Putamen (tissue), 1 donor: ENCODE results near the gene EFCAB5.
A peak's percentile ranks its signal among the peaks of the same experiment; 100 is the strongest.
"Not testable (repeated sequence)": the region's sequence is repeated elsewhere in the genome, so short reads cannot be mapped to it uniquely, and the experiment has no call there.

Experiments
- DNase-seq: peaks from one replicate; pipeline ENCODE4 v3.0.0-alpha.2; 2016; ENCODE audit warnings: low spot score

The EFCAB5 gene

DNA sequence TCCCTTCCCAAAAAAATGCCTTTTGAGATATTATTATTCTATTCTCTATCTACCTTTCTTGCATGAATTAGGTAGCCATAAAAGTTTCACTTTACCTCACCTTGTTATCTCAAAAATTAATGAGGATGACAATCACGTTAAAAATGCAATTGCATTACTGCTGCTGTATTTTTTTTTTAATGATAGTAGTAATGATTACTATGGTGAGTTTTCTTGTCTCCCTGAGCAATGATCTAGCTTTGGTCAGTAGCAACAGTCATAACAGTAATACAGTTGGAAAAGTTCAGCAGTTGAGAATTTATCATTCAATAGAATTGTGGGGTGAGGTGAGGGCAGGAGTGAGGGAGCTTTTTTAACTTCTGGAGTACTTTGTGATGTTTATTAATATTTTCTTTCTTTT is at the start of gene EFCAB5:
Gene EFCAB5, plus strand, starts transcription at position 301 of the 400 bp plus-strand sequence. CDS start 163 bp downstream, outside the sequence.
- DNase-seq: no peak

DNA sequence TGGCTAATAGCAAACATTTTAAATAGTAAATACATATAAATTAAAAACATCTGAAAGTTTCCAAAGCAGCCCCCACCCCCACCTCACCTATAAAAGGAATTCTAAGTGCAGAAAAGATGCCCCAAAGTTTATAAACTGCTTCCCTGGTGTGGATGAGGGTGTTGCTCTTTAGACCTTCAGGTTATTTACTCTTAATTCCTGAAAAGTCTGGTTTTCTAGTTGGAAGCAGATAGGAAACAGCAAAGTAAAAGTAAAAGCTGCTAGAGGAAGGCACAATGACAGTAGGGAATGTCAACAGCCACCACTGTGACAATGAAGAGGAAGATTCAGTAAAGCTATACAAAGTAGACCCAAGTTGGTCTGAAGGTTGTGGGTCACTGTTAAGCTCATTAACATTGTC is 49.2 kb upstream of the EFCAB5 start:
- DNase-seq: no peak

- not testable (repeated sequence) for DNase-seq
These were observed 44.3 kb upstream of the EFCAB5 start for GRCh38 chr17:29897136-29897535.

GRCh38 chr17:29903471-29903870 is 38.0 kb upstream of the EFCAB5 start:
- DNase-seq: no peak

DNA sequence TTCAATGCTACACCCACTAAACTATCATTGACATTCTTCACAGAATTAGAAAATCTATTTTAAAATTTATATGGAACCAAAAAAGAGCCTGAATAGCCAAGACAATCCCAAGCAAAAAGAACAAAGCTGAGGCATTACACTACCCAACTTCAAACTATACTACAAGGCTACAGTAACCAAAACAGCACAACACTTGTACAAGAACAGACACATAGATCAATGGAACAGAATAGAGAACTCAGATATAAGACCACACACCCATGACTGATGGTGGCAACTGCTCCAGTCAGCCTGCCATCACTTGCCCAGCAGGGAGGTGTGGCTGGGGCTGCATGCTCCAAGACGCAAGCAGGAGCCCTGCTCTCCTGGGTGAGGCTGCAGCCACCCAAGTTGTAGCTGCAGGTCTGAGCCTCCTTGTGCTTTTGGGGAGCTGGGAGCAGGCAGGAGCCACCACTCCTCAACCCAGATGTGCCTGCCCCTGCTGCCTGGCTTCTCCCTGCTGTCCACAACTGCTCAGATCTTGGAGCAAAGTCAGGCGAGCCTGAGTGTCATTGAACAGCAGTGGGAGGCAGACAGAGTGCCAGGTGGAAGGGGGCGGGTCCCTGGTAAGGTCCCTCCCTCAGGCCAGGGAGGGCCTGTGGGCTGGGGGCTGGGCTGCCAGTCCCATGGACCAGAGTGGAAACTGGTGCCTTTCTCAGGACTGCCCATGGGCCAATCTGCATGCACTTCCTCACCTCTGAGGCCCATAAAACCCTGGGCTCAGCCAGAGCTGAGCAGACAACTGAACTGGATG is 36.2 kb upstream of the EFCAB5 start:
- no peak for DNase-seq

DNA sequence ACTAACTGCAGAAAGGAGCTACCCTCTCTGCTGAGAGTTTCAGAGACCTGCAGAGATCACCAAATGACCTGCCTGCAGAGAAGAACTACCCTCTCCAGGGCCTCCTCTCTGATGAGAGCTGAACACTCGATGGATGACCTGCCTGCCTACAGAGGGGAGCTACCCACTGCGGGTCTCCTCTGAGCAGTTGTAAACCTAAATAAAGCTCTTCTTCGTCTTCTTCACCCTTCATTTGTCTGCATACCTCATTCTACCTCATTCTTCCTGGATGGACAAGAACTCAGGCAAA is 35.6 kb upstream of the EFCAB5 start:
- DNase-seq: no peak

DNA sequence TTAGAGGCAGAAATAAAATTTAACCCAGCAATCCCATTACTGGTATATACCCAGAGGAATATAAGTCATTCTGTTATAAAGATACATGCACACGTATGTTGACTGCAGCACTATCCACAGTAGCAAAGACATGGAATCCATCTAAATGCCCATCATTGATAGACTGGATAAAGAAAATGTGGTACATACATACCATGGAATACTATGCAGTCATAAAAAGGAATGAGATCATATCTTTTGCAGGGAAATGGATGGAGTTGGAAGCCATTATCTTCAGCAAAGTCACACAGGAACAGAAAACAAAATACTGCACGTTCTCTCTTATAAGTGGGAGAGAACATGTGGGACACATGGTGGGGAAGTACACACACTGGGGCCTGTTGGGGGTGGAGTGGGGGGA is 34.5 kb upstream of the EFCAB5 start:
- DNase-seq: no peak

DNA sequence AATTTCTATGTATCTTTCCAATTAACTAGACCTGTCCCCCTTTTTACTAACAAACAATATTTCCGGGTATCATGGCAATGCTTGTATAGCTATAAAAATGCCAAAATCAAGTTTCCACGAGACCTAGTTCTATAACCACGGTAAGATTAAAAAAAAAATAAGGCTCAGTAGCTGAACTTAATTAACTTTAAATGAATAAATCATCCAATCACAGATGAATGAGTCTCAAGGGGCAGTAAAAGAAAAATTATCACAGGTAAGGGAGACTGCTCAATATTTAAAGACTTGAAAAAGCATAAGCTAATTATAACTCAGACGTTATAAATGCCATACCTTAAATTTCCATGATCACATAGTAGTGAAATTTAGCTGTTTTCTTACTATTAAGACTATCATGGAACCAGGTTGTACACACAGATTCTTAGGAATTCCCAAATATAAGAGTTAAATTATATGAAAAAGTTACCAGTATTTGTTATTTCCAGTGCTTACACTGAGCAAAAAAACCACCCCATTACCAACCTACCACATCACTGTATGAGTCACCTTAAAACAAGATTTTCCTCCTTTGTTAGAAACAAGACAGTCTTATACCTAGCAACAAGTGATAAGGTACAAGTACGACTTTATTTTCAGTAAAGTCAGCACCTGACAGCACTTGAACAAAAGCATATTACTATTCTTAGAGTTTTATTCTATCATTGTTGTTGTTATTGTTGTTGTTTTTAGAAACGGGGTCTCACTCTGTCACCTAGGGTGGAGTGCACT is 32.0 kb upstream of the EFCAB5 start:
- DNase-seq: no peak

GRCh38 chr17:29911641-29912177 is 29.7 kb upstream of the EFCAB5 start:
- DNase-seq: no peak

- no peak for DNase-seq
These were observed 26.5 kb upstream of the EFCAB5 start for GRCh38 chr17:29914819-29915537.

- no peak for DNase-seq
These were observed 23.4 kb upstream of the EFCAB5 start for GRCh38 chr17:29918016-29918415.

DNA sequence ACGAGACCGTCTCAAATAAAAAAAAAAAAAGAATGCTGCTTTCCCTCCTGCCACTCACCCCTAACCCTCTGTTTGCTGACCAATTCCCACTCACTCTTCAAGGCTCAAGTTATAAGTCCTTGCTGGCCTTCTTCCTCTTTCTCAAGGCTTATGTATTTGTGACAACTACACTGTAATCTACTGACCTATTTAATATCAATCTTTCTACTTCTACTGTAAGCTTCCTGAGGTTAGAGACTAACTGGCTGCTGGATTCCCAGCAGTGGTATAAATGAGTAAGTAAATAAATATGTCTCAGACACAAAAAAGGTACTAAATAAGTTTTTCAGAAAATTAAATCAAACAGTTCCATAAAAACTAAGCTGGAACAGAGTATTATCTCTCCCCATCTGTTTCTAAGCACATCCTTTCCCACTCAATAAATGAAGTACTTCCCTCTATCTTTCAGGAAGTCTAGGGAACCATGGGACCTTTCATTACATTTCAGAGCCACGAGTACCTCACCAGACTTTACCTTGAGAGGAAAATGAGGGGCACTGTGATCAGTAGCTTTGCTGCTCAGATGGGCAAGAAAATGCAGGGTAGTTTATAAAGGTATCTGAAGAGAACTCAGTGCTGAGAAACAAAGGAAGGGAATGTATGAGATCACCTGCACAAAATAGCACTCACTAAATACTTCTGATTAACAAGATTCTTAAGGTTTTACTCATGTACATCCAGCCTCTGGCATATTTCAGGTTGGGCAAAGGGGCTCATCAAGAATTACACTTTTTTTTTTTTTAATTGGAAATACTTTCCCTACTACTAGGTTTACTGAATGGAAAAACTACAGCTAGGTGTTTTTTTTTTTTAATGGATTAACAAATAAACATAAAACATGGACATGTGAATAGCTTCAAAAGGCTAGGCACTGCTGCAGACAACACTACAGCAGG is 22.2 kb upstream of the EFCAB5 start:
- no peak for DNase-seq

DNA sequence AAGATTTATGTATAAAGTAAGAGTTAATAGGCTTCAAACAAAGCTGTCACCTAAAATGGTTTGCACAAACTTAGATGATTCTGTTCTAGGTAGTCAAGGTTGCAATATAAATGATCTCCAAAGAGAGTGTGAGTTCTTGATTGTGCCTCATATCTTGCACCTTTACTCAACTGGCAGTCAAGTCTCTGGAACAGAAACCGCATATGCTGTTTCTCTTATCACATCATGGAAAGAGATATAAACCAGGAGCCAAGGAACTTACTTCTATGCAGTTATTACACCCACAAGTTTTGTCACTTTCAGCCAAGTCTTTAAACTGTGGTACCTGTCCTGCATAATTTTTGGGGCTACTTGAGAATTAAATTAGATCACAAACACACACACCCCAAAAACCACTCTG is 16.6 kb upstream of the EFCAB5 start:
- no peak for DNase-seq

GRCh38 chr17:29927546-29927945 is 13.9 kb upstream of the EFCAB5 start:
- DNase-seq: no peak

- DNase-seq: no peak
These were observed 12.4 kb upstream of the EFCAB5 start for GRCh38 chr17:29929006-29929532.

DNA sequence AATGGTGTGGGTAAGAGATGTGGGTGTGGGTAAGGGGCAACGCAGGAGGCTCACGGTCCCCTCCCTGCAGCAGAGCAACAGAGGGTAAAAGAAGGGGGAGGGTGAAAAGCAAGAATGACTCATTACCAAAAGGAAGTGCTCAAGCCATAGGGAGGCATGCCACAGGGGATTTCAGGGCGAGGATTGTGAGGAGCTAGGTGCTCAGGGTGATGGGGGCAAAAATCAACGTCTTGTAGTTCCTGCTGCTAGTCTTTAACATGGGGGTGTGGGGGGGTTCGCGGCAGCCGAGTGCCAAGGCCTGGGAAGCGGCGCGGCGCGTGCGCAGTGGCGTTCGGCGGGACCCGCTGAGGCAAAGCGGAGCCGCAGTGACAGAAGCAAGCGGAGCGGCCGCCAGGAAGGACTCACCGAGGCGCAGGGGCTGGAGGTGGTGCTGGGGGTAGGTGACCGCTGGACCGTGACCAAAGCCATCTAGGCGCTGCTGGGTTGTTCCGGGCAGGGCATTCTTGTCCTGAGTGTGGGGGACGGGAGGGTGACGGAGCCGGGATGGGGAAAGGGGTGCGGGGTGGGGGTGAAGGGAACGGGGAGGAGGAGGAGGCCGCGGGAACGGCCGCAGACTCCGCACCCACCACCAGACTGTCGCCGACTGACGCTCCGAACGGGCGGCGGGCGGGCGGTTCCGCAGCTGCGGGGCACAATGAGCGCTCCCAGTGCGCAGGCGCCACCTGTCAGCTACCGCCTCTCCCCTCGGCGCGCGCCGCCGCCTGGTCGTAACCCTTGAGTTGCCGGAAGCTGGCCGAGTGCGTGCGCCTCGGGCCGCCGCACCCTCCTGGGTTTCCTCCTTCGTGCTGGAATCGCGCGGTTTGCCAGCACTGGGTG is 11.7 kb upstream of the EFCAB5 start, which contains the start of gene SSH2:
Gene SSH2, minus strand, starts transcription at position 696 of the 876 bp plus-strand sequence. Its CDS starts 228 bp downstream, at position 468.
- DNase-seq: peak; percentile 89

DNA sequence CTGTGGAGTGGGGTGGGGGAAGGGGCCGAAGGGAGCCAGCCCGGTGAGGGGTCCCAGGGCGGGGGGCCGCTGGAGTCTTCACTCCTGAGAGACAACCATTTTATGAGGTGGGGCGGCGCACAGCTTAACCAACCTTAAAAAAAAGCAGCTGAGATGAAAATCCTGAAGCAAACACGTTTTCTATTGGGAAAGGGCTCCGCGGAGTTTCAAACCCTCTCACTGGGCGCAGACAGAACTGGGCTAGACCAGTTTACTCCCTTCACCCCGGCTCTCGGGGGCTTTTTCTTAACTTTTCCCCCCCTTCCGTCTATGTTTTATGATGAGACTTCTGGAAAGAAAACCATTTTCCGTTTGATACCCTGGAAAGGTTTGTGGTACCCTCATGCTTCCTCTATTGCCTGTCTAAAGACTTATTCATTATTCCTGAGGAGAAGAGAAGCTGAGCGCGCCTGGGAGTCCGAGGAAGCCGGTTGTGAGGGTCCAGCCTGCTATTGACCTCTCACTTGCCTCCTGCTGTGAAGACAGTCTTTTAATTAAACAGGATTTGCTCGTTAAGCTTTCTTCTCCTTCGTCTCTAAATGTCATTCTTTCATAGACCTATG is 10.9 kb upstream of the EFCAB5 start:
- peak; percentile 46 for DNase-seq

DNA sequence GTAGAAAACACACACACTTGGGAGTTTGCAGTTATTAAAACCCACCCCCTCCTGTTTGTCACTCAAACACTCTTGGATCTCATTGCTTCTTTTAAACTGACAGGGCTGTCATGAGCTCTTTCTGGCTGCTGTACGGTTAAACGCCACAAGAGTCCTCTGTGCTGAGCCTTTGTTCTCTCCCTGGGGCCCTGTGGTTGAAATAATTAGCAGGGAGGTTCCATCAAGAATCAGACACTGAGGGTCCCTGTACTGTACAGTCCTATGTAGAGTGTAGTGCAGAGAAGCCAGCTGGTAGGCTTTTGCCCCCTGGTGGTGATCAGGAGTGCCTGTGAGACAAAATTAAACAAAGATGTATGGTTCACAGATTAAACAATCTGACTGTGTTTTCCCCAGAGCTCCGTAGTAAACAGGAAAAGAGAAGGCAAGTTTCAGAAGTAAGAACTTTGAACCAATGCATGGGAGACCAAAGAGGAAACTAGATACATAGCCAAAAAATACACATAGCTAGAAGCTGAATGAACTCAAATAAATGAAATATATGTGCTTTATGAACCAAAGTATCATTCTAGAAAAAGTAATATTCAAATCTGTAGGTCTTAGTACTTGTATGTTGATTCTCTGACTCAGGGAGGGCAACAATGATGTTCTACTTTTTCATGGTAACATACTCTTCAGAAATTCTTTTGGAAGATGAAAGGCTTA is 10.1 kb upstream of the EFCAB5 start:
- DNase-seq: peak; percentile 93

DNA sequence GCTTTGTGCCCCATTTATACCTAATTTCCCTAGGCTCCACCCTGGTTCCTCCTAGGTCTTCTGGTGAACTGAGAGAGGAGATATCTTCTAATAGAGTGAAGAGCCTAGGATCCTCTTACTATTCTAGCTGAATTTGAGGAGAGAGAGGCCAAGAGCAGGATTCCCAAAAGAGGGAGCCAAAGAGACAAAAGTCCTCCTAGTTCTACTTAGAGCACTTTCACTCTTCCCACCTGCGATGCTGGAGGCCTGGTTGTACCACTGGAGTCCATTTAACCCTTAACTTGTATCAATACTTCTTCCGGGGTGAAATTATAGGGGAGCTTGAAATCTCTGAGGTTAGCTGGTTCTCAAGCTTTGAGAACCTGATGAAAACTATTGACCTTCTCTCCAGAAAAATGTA is 8.1 kb upstream of the EFCAB5 start:
- no peak for DNase-seq
